ENCODE results near the gene MGA. TPM values are rescaled to one million over a fixed set of nuclear protein-coding genes. Genes with fewer than 3 reads are reported as not detected.
A peak's percentile ranks its signal among the peaks of the same experiment; 100 is the strongest.

MGA gene
- total RNA-seq, 2 donors from 2014 or later: 28.8 to 45.5 TPM

GRCh38 chr15:41805711-41806110 is 145.5 kb downstream of the MGA start:
- H3K36me3 ChIP-seq (replicated peaks in 1 of 2; ENCODE audit: insufficient read depth in 1 of 2, low read depth in 2 of 2): no peaks in the 10 kb centered on the region
- H3K4me3 ChIP-seq: no peak overlapping the region
- 80 to 83% methylated on average over 3 of the region's 3 CpGs for WGBS, 2 donors
- intact Hi-C loops (cut with DNase I): loop anchor here (10.0 kb wide), 1 partner anchor 201 kb away; no protein-coding TSS in a partner anchor
- TF ChIP-seq POLR2A (IDR thresholded peaks at IDR 0.05) (no peak), CTCF (IDR thresholded peaks at IDR 0.05) (no peak)
- no peak overlapping the region for H3K27ac ChIP-seq
- DNase-seq (no peak), ATAC-seq (no peak)
- H3K9me3 ChIP-seq: no peaks in the 10 kb centered on the region
- H3K4me1 ChIP-seq: no peaks in the 10 kb centered on the region
- no peaks in the 10 kb centered on the region for H3K27me3 ChIP-seq

DNA sequence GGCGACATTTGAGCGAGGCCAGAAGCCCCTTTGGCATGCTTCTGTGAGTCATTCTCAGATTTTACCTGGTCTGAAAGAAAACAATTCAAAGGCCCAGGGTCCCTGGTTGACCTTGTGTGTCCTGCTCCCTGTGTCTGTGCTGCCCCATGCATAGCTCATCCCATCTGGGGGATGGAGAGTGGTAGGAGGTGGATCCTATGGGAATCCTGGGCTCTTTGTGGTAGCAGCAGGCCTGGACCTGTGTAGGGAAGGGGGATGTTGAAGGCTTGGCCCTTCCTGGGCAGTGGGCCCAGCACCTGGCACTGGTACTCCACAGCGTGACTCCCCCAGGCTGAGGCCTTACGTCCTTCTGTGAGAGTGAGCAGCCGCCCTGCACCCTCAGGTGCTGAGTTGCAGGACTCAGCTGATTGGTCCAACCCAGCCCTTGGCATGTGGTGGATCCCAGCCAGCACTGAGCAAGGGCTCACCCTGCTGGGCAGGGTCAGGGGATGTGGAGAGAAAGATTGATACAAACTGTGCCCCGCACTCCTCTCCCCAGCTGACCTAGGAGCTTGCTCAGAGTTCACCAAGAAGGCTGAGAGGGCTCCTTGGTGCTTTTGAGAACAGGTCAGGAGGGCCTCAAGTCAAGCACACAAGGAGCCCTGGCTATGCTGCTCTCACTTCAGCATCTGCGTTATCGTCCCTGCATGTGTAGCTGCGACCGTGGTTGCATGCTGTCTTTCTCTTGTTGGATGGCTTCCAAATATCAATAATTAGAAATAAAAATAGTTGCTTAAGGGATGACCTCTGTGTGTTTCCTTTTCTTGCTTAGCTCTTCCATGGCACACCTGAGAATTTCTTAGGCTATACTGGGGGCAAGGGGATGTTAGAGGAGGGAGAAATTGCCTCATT is 146.3 kb downstream of the MGA start:
- H3K27me3 ChIP-seq: no peaks in the 10 kb centered on the region
- H3K9me3 ChIP-seq: no peaks in the 10 kb centered on the region
- no peak overlapping the region for H3K27ac ChIP-seq
- ATAC-seq (no peak), DNase-seq (peak in 2 of 4 donors; percentile 37 to 40)
- TF ChIP-seq CTCF (IDR thresholded peaks at IDR 0.05): no peak
- TF ChIP-seq POLR2A (IDR thresholded peaks at IDR 0.05): no peak
- WGBS, 2 donors: 85 to 86% methylated on average over 7 to 10 of the region's 10 CpGs
- no peaks in the 10 kb centered on the region for H3K36me3 ChIP-seq (replicated peaks in 1 of 2; ENCODE audit: insufficient read depth in 1 of 2, low read depth in 2 of 2)
- no peak overlapping the region for H3K4me3 ChIP-seq
- H3K4me1 ChIP-seq: no peaks in the 10 kb centered on the region
- intact Hi-C loops (cut with DNase I): loop anchor here (10.0 kb wide), 1 partner anchor 202 kb away; no protein-coding TSS in a partner anchor

DNA sequence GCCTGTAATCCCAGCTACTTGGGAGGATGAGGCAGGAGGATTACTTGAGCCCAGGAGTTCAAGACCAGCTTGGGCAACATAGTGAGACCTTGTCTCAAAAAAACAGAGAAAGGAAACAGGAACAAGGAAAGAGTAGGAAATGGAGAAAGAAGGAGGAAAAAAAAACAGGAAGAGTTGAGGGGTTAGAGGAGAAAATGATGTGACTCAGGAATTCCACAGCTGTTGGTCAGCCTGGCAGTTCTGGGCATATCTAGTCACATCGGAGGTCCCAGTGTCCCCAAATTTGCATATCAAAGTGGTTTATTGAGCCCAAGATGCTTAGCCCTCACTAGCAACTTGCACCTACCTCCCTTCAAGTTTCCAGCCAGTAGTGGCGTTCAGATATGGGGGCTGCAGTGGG is 148.9 kb downstream of the MGA start:
- Histone ChIP-seq H3K27ac (no peak overlapping the region), H3K27me3 (no peaks in the 10 kb centered on the region), H3K4me3 (no peak overlapping the region), H3K36me3 (replicated peaks in 1 of 2; ENCODE audit: insufficient read depth in 1 of 2, low read depth in 2 of 2) (no peaks in the 10 kb centered on the region), H3K4me1 (no peaks in the 10 kb centered on the region), H3K9me3 (no peaks in the 10 kb centered on the region)
- no peak for DNase-seq
- TF ChIP-seq POLR2A (IDR thresholded peaks at IDR 0.05): no peak
- TF ChIP-seq CTCF (IDR thresholded peaks at IDR 0.05): no peak
- intact Hi-C loops (cut with DNase I): loop anchor here (10.0 kb wide), 1 partner anchor 204 kb away; no protein-coding TSS in a partner anchor
- ATAC-seq: no peak
- WGBS, 2 donors: 81 to 84% methylated on average over 2 of the region's 2 CpGs

DNA sequence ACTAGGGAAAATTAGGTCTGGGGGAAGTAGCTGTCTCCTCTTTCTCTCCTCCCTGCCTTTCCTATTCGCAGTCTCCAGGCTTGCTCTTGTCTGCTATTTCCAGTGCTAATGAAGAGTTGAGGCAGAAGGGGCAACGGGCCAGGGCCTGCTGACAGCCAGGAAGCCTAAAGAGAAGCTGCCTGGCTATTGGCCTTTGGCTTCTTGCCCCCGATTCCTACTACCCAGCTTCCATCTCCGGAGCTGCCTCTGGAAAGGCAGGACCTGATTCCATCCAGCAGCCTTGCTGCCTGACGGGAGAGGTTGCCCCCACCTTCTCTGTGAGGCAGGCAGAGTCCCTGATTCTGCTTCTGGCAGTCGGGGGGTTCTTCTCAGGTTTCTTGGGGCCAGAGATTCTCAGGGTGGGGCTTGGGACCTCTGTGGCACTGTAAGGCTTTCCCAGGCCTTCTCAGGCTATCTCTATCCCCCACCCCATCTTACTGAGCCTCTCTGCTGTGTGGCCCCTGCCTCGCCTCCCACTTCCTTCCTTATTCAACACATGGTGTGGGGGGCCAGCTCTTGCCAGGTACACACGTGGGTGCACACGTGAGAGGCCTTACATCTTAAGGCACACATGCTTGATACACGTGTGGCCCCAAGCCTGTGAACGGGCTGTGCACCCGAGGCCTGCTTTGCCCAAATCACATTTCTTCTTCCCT is 149.5 kb downstream of the MGA start:
- ATAC-seq (no peak), DNase-seq (no peak)
- no peaks in the 10 kb centered on the region for H3K4me1 ChIP-seq
- no peak overlapping the region for H3K27ac ChIP-seq
- TF ChIP-seq POLR2A (IDR thresholded peaks at IDR 0.05) (no peak), CTCF (IDR thresholded peaks at IDR 0.05) (no peak)
- H3K36me3 ChIP-seq (replicated peaks in 1 of 2; ENCODE audit: insufficient read depth in 1 of 2, low read depth in 2 of 2): no peaks in the 10 kb centered on the region
- no peak overlapping the region for H3K4me3 ChIP-seq
- 76 to 81% methylated on average over 11 to 12 of the region's 12 CpGs for WGBS, 2 donors
- no peaks in the 10 kb centered on the region for H3K9me3 ChIP-seq
- intact Hi-C loops (cut with DNase I): loop anchor here (5.0 to 10.0 kb wide), 2 partner anchors 42 to 205 kb away; no protein-coding TSS in a partner anchor
- no peaks in the 10 kb centered on the region for H3K27me3 ChIP-seq
